Cardiac ventricle fibroblast (primary cell): ENCODE data around the gene ARSG. TPM values are rescaled to one million over a fixed set of nuclear protein-coding genes. Genes with fewer than 3 reads are reported as not detected.

ENCODE experiments used
- total RNA-seq: library from RNA; depleted of rRNA; stranded (reverse); fragments of >200 nt; gene quantifications from 2 replicates; pipeline ENCODE4 v1.2.3, GENCODE V29; 2015

Gene ARSG
- 2.6 and 3.3 TPM in 2 replicates for total RNA-seq

DNA sequence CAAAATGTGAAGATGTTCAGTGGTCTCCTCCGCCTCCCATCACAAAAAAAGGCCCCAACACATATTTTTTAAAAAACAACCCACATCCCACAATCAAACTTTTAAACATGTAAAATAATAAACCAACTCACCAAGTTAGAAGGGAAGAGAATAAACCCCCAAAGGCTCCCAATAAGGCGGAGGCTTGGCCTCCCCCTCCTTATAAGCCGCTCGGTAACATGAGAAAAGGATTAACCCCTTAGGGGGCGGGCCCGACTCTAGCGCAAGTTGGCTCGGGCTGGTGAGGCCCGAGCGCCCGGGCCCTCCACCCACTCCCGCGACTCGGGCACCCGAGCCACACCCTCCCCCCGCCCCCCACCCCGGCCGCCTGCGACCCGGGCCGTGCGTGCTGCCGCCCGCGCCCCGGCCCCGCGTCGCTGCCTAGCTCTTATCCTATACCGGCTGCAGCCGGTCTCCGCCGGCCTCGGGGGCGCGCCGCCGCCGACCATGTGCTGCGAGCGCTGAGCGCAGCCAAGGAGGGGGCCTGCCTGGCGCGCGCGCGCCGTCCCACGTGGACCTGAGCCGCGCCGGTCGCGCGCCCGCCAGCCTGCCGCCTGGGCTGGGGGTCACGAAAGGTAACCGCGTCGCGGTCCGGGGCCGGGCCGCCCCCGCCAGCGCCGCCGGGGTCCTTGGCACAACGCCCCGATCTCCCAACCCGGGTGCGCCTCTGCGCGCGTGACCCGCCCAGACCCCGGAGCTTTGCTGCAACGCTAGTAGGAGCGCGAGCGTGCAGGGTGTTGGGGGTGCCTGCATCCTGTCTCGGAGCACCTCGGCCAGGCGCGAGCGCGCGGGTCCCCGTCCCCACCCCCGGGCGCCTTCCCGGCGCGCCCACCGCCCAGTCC lies at the start of gene ARSG, which contains the start of gene SLC16A6:
Gene ARSG (plus strand): TSS at position 541 of the 881 bp plus-strand sequence. CDS start 15,999 bp downstream, outside the sequence.
Gene SLC16A6 (minus strand): TSS at position 173 of the 881 bp plus-strand sequence. CDS start 12,807 bp downstream, outside the sequence.

DNA sequence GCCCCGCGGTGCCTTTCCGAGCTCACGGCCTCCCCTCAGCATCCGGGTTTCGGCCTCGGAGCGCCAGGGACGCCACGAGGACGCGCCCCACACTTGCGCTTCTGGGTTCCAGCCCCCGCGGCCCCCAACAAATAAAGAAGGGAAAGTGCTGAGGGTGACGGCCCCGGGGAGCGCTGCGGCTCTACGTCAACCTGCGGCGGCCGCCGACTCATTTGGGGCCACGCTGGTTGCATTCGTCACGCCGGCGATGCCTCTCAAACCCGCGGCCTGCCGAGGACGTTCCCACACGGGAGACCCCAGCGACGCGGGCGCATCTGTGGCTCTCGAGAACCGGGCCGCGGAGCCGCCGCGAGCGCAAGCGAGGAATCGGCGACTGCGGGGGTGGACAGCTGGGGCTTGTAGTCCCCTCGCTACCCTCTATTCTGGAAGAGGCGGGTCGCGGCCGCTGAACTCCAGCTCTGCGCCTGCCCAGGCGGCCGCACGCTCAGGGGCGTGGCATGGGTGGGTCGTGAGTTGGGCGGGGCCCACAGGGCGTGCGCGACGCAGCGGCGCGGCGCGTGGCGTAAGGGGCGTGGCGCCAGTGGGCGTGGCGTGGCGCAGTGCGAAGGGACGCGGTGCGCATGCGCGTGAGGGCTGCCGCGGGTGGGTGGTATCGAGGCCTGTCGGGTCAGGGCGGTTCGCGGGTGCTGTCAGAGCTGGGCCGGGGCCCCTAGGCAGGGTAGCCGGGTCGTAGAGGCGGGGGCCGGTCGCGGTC lies 43.7 kb upstream of the ARSG start, which contains the start of gene AMZ2:
Gene AMZ2 (plus strand): TSS at position 599 of the 754 bp plus-strand sequence. CDS start 2,145 bp downstream, outside the sequence.

DNA sequence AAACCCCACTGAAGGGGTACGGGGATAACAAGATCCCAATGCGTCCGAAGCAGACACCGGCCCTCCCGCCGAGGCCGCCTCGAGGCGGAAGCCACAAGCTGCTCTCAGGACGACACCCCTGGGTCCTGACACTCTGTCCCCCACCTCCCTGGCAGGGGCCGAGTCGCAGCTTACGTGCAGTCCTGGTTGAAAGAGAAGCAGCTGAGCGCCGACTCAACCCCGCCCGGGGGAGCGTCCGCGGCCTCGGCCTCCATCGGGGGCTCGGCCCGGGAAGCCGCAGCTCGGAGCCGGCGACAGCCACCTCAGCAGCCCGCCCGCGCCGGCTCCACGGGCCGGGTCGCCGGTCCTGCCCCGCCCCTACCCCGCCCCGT lies 165.9 kb downstream of the ARSG start, which contains the start of gene WIPI1:
Gene WIPI1 (minus strand): TSS at position 329 of the 371 bp plus-strand sequence. CDS start 75 bp downstream, at position 254.

Other genes with a start within 250 kb of the ARSG start
- gene AMZ2, start 43.5 kb upstream of the ARSG start, total RNA-seq, result 43.9 and 61.2 TPM in 2 replicates
- gene SLC16A6, start 368 bp upstream of the ARSG start, total RNA-seq, result 0.06 and 0.34 TPM in 2 replicates
- gene WIPI1, start 166.0 kb downstream of the ARSG start, total RNA-seq, result 92.4 and 128 TPM in 2 replicates
- gene PRKAR1A, start 220.9 kb downstream of the ARSG start, total RNA-seq, result 269 and 395 TPM in 2 replicates